Adrenal gland (tissue), 12 donors: ENCODE measurements around the gene GMEB2. TPM values are rescaled to one million over a fixed set of nuclear protein-coding genes. Genes with fewer than 3 reads are reported as not detected.

ENCODE experiments used
- DNase-seq, 7 donors: peaks; one replicate each; pipeline ENCODE4 v3.0.0-alpha.2; 2019 to 2020
- H3K27ac ChIP-seq, 5 donors: fragments of 200-600 bp; sonication (generic) in 4 of 5; 1 replicate in 3 of 5; 2 replicates in 2 of 5; pipeline versions ENCODE4 v1.5.1 to v1.8.0; 2016 to 2020; ENCODE audit warnings: mild to moderate bottlenecking in 1 of 5
- H3K27me3 ChIP-seq: fragments of 200-600 bp; 2 replicates; pipeline ENCODE4 v1.8.0; 2021
- H3K36me3 ChIP-seq, 2 donors: fragments of 200-600 bp; replicated peaks in 1 of 2; 1 replicate in 1 of 2; 2 replicates in 1 of 2; pipeline versions ENCODE4 v1.5.1 to v1.8.0; 2018 to 2022
- H3K4me1 ChIP-seq, 2 donors: fragments of 200-600 bp; replicated peaks in 1 of 2; 1 replicate in 1 of 2; 2 replicates in 1 of 2; pipeline versions ENCODE4 v1.5.1 to v1.8.0; 2018 to 2021
- H3K4me3 ChIP-seq, 4 donors: fragments of 200-600 bp; sonication (generic) in 3 of 4; one replicate each; pipeline ENCODE4 v1.5.1; 2016 to 2018
- H3K9me3 ChIP-seq, 3 donors: fragments of 200-600 bp; sonication (generic) in 1 of 3; replicated peaks in 1 of 3; 1 replicate in 2 of 3; 2 replicates in 1 of 3; pipeline versions ENCODE4 v1.5.1 to v1.8.0; 2016 to 2021
- POLR2A ChIP-seq, 2 donors: fragments of 450-650 bp; IDR thresholded peaks; one replicate each; pipeline ENCODE4 v1.6.1; 2017; ENCODE audit warnings: antibody characterized with exemption in 2 of 2, mild to moderate bottlenecking in 2 of 2, moderate library complexity in 1 of 2
- WGBS, 4 donors: extraction: QIAGEN DNeasy Blood & Tissue Kit in 2 of 4; methylation state at CpG; one replicate each; pipeline versions ENCODE4 v1.1.5 to v1.1.7; 2013 to 2017; 5-methylcytosine and 5-hydroxymethylcytosine counted together
- intact Hi-C, 2 donors: fragments of 100-400 bp; cut with DNase I; formaldehyde crosslinking; loops; one replicate each; pipeline versions ENCODE4 v1.14.1 to v1.15.0; 2022 to 2023
- polyA plus RNA-seq, 3 donors: library from polyadenylated mRNA; stranded (reverse); fragments of 200-250 nt in 2 of 3; fragments of 350-450 nt in 1 of 3; fragmentation: Illumina TruSeq in 1 of 3; extraction: RNeasy Lipid Tissue Mini Kit (QIAGEN cat#74804) in 1 of 3; gene quantifications; one replicate each; pipeline ENCODE4 v1.2.3, GENCODE V29; 2013 to 2014
- total RNA-seq, 9 donors: library from RNA; depleted of rRNA in 4 of 9; stranded (reverse); fragments of >200 nt in 4 of 9; fragments of 120-200 nt in 1 of 9; fragmentation: NEBNext Ultra II Directional in 1 of 9; extraction: Animal tissue kit (Norgen Biotek cat#: 25700) in 1 of 9; gene quantifications; one replicate each; pipeline versions ENCODE4 v1.1.0 to v1.2.4, GENCODE V29; 2013 to 2023
- TF ChIP-seq, protein P1 (sequence below), 6 experiments: fragments of 450-650 bp in 4 of 6; fragments of 200-600 bp in 2 of 6; sonication (generic) in 1 of 6; IDR thresholded peaks; 1 replicate in 5 of 6; 2 replicates in 1 of 6; pipeline versions ENCODE4 v1.5.1 to v1.8.0; 2016 to 2021; ENCODE audit warnings: antibody characterized with exemption in 6 of 6, mild to moderate bottlenecking in 2 of 6, moderate library complexity in 1 of 6
- donor health status: healthy with polysubstance abuse.
- donor health status: Bipolar disorder and iron deficiency.
- donor health status: DM: yes; HTN: yes; CAD: no.
- donor health status: DM: no; HTN: no; CAD: no.
- donor health status: DM: no; HTN: no; CAD: no.
- donor health status: DM: yes; HTN: yes; CAD: no.

Gene GMEB2
- total and polyA plus RNA-seq, 12 donors: 4.2 to 18.2 (median 12.5) TPM

DNA sequence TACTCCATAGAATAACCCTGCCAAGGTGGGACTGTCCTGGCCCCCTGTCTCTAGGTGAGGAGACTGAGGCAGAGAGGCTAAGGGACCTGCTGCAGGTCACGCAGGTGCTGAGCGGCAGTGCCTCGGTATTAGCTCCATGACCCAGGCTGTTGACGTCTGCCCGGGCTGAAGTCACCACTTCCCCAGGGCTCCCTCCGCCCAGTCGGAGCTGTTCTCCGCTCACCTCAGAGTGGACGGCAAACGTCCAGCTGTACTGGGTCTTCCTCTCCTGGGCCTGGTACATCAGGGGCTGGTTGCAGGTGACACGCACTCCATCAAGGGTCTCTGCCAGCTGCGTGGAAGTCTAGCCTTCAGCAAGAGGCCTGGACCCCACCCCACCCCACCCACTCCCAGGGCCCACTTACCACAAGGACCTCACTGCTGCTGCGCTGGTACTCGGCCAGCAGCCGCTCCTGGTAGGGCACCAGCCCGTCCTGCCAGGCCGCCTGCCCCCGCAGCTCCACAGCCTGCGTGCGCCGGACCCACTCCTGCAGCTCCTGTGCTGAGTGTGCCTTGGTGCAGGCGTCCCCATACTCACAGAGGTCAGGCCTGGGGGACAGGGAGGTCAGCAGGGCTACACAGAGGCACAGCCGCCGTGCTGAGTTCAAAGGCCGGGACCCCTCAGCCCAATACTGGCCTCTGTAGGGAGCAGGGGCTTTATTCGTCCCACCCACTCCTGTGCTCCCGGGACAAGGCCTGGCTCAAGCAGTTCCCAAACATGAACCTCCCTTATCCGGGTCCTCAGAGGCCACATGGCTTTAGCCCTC is 56.4 kb downstream of the GMEB2 start:
- DNase-seq: no peak
- Histone ChIP-seq H3K9me3 (no peaks in the 10 kb centered on the region), H3K4me1 (peaks cover 5 to 6% of the 10 kb centered on the region in 2 donors), H3K4me3 (no peak overlapping the region), H3K27me3 (no peaks in the 10 kb centered on the region), H3K27ac (no peak overlapping the region), H3K36me3 (no peaks in the 10 kb centered on the region)
- 60 to 93% (median 88%) methylated on average over 1 to 28 of the region's 28 CpGs for WGBS, 4 donors
- TF ChIP-seq, protein P1, sequence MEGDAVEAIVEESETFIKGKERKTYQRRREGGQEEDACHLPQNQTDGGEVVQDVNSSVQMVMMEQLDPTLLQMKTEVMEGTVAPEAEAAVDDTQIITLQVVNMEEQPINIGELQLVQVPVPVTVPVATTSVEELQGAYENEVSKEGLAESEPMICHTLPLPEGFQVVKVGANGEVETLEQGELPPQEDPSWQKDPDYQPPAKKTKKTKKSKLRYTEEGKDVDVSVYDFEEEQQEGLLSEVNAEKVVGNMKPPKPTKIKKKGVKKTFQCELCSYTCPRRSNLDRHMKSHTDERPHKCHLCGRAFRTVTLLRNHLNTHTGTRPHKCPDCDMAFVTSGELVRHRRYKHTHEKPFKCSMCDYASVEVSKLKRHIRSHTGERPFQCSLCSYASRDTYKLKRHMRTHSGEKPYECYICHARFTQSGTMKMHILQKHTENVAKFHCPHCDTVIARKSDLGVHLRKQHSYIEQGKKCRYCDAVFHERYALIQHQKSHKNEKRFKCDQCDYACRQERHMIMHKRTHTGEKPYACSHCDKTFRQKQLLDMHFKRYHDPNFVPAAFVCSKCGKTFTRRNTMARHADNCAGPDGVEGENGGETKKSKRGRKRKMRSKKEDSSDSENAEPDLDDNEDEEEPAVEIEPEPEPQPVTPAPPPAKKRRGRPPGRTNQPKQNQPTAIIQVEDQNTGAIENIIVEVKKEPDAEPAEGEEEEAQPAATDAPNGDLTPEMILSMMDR (IDR thresholded peaks at IDR 0.05): no peak
- TF ChIP-seq POLR2A (IDR thresholded peaks at IDR 0.05): no peak
- intact Hi-C loops: no loop called here

DNA sequence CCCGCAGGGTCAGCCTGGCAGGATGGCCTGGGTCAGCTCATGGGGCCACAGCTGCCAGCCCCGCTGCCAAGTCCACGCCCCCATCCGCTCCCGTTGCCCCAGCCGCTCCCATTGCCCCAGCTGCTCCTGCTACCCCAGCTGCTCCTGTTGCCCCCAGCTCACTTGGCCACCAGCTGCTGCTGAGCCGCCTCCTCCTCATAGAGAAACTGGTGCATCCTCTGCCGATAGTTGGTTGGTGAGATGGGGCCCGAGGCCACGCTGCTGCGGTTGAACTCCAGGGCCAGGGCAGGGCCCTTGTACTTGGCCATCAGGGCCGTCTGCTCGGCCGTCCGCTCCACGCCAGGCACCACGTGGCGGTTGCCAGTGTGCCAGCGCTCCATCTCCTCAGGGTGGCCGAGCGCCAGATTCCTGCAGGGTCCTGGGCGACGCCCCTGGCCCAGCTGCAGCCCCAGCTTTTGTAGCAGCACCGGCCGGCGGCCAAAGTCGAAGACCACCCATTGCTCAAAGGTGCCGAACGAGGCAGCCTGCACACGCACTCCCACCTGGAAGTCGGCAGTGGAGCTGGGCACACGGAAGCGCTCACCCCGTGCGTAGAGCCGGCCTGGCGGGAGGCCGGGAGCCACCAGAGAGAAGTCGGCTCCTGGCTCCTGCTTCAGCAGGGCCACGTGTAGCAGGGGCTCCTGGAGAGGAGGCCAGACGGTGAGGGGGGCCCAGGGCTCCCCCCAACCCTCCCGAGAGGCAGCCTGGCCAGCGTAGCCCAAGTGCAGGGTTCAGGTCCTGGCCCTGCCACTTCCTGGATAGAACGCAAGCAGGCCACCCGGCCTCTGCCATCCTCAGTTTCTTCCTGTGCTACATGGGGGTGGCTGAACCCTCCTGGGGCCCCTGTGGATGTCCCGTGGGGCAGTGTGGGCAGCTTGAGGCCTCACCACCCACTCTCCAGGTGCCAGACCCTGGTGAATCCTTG is 57.6 kb downstream of the GMEB2 start:
- no peak for DNase-seq
- TF ChIP-seq, protein P1 (IDR thresholded peaks at IDR 0.05): no peak
- TF ChIP-seq POLR2A (IDR thresholded peaks at IDR 0.05): no peak
- intact Hi-C loops: no loop called here
- Histone ChIP-seq H3K27me3 (no peaks in the 10 kb centered on the region), H3K4me1 (peaks cover 5 to 6% of the 10 kb centered on the region in 2 donors), H3K27ac (no peak overlapping the region), H3K36me3 (peaks cover 0 to 8% of the 10 kb centered on the region in 2 donors), H3K9me3 (no peaks in the 10 kb centered on the region), H3K4me3 (no peak overlapping the region)
- WGBS, 4 donors: 85 to 91% (median 91%) methylated on average over 12 to 46 of the region's 46 CpGs

DNA sequence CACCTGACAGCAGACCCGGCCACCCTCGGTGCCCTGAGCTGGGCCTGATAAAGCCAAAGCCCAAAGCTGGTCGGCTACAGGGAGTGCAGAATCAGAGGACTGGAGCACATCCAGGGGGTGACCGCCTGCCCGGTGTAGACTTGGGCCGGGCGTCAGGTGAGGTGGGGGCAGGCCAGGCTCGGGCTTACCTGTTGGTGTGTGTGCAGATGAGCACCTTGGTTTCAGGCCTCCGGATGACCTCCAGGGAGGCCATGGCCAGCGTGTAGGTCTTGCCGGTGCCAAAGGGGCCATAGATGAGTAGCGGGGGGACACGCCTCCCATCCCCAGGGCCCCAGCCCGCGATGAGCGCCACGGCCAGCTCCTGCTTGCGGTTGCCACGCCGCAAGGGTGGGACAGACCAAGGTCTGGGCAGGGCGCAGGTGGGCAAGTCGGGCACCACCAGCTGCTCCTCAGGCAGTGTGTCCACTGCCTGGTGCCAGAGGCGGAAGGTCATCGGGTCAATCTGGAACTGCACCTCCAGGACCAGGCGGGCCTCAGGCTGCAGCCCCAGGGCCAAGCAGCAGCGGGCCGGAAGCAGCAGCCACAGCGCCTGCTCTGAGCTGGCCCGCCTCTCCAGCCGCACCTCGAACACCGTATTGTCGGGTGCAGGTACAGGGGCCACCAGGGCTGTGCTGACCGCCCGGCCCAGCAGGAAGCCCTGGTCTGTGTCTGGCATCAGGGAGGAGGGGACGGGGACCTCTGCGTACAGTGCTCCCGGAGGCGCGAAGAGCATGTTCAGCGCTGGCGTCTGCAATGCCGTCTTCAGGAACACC is 58.5 kb downstream of the GMEB2 start:
- Histone ChIP-seq H3K4me3 (no peak overlapping the region), H3K36me3 (peaks cover 0 to 14% of the 10 kb centered on the region in 2 donors), H3K9me3 (no peaks in the 10 kb centered on the region), H3K27me3 (no peaks in the 10 kb centered on the region), H3K4me1 (peaks cover 2 to 4% of the 10 kb centered on the region in 2 donors), H3K27ac (no peak overlapping the region)
- intact Hi-C loops: no loop called here
- no peak for DNase-seq
- TF ChIP-seq POLR2A (IDR thresholded peaks at IDR 0.05): no peak
- TF ChIP-seq, protein P1 (IDR thresholded peaks at IDR 0.05): no peak
- 51 to 83% (median 81%) methylated on average over 13 to 43 of the region's 43 CpGs for WGBS, 4 donors
